OCI-LY7 (cell line): Measurements from ENCODE around the gene PILRB. TPM values are rescaled to one million over a fixed set of nuclear protein-coding genes. Genes with fewer than 3 reads are reported as not detected.
"Not testable (repeated sequence)": the region's sequence is repeated elsewhere in the genome, so short reads cannot be mapped to it uniquely, and the experiment has no call there.

ENCODE experiments used
- BruUV-seq: library from RNA; stranded (reverse); fragments of 400-500 nt; replicated peaks from 2 replicates; lab custom pipeline; 2021; lab: Mats Ljungman, UMichigan
- CTCF ChIA-PET: fragments of 300-600 bp; sonication (Branson Sonifier 250); formaldehyde crosslinking; loops from one replicate; lab custom pipeline; 2022; ENCODE audit warnings: antibody characterized with exemption; ENCODE audit not compliant: unreplicated experiment; lab: Charles Lee
- POLR2A ChIA-PET: fragments of 300-600 bp; sonication (Branson Sonifier 250); formaldehyde crosslinking; loops from one replicate; lab custom pipeline; 2022; ENCODE audit warnings: antibody characterized with exemption; lab: Charles Lee
- DNase-seq: peaks from one replicate; pipeline ENCODE4 v3.0.0-alpha.2; 2015; ENCODE audit warnings: low spot score
- H2AFZ ChIP-seq: fragments of 200-600 bp; sonication (generic), shearing (Covaris generic); 2 replicates; pipeline ENCODE4 v1.6.1; 2014; ENCODE audit warnings: mild to moderate bottlenecking, antibody characterized with exemption, low read length, moderate library complexity
- H3K27ac ChIP-seq: fragments of 200-600 bp; sonication (generic); 2 replicates; pipeline ENCODE4 v1.5.1; 2014; ENCODE audit warnings: mixed run types, low read depth, mild to moderate bottlenecking, moderate library complexity, low read length, inconsistent platforms; ENCODE audit not compliant: poor library complexity, severe bottlenecking
- H3K36me3 ChIP-seq: fragments of 200-600 bp; sonication (generic); 2 replicates; pipeline ENCODE4 v1.6.1; 2014; ENCODE audit warnings: mild to moderate bottlenecking, antibody characterized with exemption, low read length, moderate library complexity, mixed read lengths; ENCODE audit not compliant: insufficient read depth
- H3K4me1 ChIP-seq: fragments of 200-600 bp; sonication (generic); 2 replicates; pipeline ENCODE4 v1.5.1; 2014; ENCODE audit warnings: mild to moderate bottlenecking, low read length; ENCODE audit not compliant: insufficient read depth, poor library complexity, severe bottlenecking
- H3K4me2 ChIP-seq: fragments of 200-600 bp; sonication (generic); 2 replicates; pipeline ENCODE4 v1.6.1; 2014; ENCODE audit warnings: mild to moderate bottlenecking, low read length
- H3K4me3 ChIP-seq: fragments of 200-600 bp; sonication (generic); 2 replicates; pipeline ENCODE4 v1.5.1; 2014; ENCODE audit warnings: mild to moderate bottlenecking, low read depth, low read length; ENCODE audit not compliant: poor library complexity, severe bottlenecking
- H3K79me2 ChIP-seq: fragments of 200-600 bp; sonication (generic); 2 replicates; pipeline ENCODE4 v1.6.1; 2016; ENCODE audit warnings: low read depth, mild to moderate bottlenecking, low read length, moderate library complexity, mixed read lengths; ENCODE audit not compliant: insufficient read depth
- H3K9me2 ChIP-seq: fragments of 200-600 bp; sonication (generic); 2 replicates; pipeline ENCODE4 v1.6.1; 2016; ENCODE audit warnings: mild to moderate bottlenecking, low read length, mixed read lengths; ENCODE audit not compliant: insufficient read depth
- H3K9me3 ChIP-seq: fragments of 200-600 bp; sonication (generic); 2 replicates; pipeline ENCODE4 v1.6.1; 2014; ENCODE audit warnings: mild to moderate bottlenecking, mixed run types, low read length, mixed read lengths
- H4K20me1 ChIP-seq: fragments of 200-600 bp; sonication (generic); 2 replicates; pipeline ENCODE4 v1.6.1; 2014; ENCODE audit warnings: mild to moderate bottlenecking, antibody characterized with exemption, low read length, moderate library complexity, mixed read lengths; ENCODE audit not compliant: insufficient read depth
- EZH2phosphoT487 ChIP-seq: fragments of 200-600 bp; sonication (generic); IDR thresholded peaks from 2 replicates; pipeline ENCODE4 v1.6.1; 2018; ENCODE audit warnings: low read depth, borderline replicate concordance, mild to moderate bottlenecking, mixed run types, antibody characterized with exemption, low read length, moderate library complexity, mixed read lengths
- intact Hi-C: fragments of 100-400 bp; cut with micrococcal nuclease; formaldehyde crosslinking; loops from one replicate; pipeline ENCODE4 v1.10.0; 2022; ENCODE audit not compliant: unreplicated experiment
- total RNA-seq, 2 experiments: library from RNA; depleted of rRNA in 1 of 2; stranded (reverse); fragments of >200 nt in 1 of 2; shearing (Covaris generic) in 1 of 2; gene quantifications; 2 replicates each; pipeline ENCODE4 v1.2.3, GENCODE V29; 2014 to 2022
- TF ChIP-seq, protein P1 (sequence below): fragments of 200-600 bp; sonication (generic); conservative IDR thresholded peaks from 2 replicates; pipeline ENCODE4 v1.5.1; 2014; ENCODE audit warnings: mild to moderate bottlenecking, antibody characterized with exemption, low read length, moderate library complexity, mixed read lengths

PILRB gene
- total RNA-seq, 2 experiments from 2014 or later: 95.0 to 102 TPM

DNA sequence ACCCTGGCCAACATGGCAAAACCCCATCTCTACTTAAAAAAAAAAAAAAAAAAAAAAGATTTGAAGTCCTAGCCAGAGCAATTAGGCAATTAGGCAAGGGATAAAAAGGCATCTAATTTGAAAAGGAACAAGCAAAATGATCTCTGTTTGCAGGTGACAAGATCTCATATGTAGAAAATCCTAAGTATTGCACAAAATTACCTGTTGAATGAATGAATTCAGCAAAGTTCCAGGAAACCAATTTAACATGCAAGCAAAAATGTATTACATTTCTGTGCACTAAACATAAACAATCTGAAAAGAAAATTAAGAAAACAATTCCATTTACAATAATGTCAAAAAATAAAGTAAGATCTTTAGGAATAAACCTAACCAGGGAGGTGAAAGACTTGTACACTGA lies 5.2 kb downstream of the PILRB start:
- no peak for TF ChIP-seq EZH2phosphoT487
- TF ChIP-seq, protein P1, sequence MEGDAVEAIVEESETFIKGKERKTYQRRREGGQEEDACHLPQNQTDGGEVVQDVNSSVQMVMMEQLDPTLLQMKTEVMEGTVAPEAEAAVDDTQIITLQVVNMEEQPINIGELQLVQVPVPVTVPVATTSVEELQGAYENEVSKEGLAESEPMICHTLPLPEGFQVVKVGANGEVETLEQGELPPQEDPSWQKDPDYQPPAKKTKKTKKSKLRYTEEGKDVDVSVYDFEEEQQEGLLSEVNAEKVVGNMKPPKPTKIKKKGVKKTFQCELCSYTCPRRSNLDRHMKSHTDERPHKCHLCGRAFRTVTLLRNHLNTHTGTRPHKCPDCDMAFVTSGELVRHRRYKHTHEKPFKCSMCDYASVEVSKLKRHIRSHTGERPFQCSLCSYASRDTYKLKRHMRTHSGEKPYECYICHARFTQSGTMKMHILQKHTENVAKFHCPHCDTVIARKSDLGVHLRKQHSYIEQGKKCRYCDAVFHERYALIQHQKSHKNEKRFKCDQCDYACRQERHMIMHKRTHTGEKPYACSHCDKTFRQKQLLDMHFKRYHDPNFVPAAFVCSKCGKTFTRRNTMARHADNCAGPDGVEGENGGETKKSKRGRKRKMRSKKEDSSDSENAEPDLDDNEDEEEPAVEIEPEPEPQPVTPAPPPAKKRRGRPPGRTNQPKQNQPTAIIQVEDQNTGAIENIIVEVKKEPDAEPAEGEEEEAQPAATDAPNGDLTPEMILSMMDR: no peak
- intact Hi-C loops: no loop called here
- POLR2A ChIA-PET: no interaction called here
- Histone ChIP-seq H3K9me2 (no peaks in the 10 kb centered on the region), H3K4me1 (peaks cover 39% of the 10 kb centered on the region), H3K4me2 (no peak overlapping the region), H3K36me3 (peaks cover 85% of the 10 kb centered on the region), H3K27ac (no peak overlapping the region), H3K4me3 (no peak overlapping the region), H4K20me1 (no peaks in the 10 kb centered on the region), H3K9me3 (no peaks in the 10 kb centered on the region), H2AFZ (no peak overlapping the region), H3K79me2 (no peaks in the 10 kb centered on the region)
- no peak for DNase-seq
- BruUV-seq: no TSS peak
- CTCF ChIA-PET: no interaction called here

DNA sequence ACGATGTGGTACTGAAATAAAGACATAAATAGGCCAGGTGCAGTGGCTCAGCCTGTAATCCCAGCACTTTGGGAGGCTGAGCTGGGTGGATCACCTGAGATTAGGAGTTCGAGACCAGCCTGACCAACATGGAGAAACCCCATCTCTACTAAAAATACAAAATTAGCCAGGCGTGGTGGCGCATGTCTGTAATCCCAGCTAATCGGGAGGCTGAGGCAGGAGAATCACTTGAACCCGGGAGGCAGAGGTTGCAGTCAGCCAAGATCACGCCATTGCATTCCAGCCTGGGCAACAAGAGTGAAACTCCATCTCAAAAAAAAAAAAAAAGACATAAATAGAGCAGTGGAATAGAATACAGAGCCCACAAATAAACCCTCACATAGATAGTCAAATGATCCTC lies 5.9 kb downstream of the PILRB start:
- H3K79me2 ChIP-seq, H3K4me3 ChIP-seq, POLR2A ChIA-PET, H2AFZ ChIP-seq, H3K27ac ChIP-seq, H3K9me3 ChIP-seq, CTCF ChIA-PET, H3K4me2 ChIP-seq, H4K20me1 ChIP-seq, BruUV-seq, H3K9me2 ChIP-seq, intact Hi-C loops, DNase-seq: not testable (repeated sequence)
- Histone ChIP-seq H3K4me1 (peaks cover 39% of the 10 kb centered on the region), H3K36me3 (peaks cover 85% of the 10 kb centered on the region)

- intact Hi-C loops: no loop called here
- no peak for DNase-seq
- Histone ChIP-seq H3K9me3 (no peaks in the 10 kb centered on the region), H3K4me1 (peaks cover 45% of the 10 kb centered on the region), H3K9me2 (no peaks in the 10 kb centered on the region), H4K20me1 (no peaks in the 10 kb centered on the region), H2AFZ (no peak overlapping the region), H3K79me2 (no peaks in the 10 kb centered on the region), H3K4me3 (no peak overlapping the region), H3K27ac (no peak overlapping the region), H3K4me2 (no peak overlapping the region), H3K36me3 (peaks cover 79% of the 10 kb centered on the region)
- ChIA-PET CTCF (no interaction called here), POLR2A (interaction anchor here (0.6 to 1.5 kb wide), 2 partner anchors 17 to 1507 kb away, joined by 4 read pairs; no protein-coding TSS in a partner anchor)
- BruUV-seq: no TSS peak
- TF ChIP-seq, protein P1: no peak
- no peak for TF ChIP-seq EZH2phosphoT487
Observed at GRCh38 chr7:100364480-100364879, 6.6 kb downstream of the PILRB start.

GRCh38 chr7:100365998-100366367 lies 8.1 kb downstream of the PILRB start:
- DNase-seq, H3K27ac ChIP-seq, H4K20me1 ChIP-seq, intact Hi-C loops, BruUV-seq, H3K4me3 ChIP-seq, H3K9me3 ChIP-seq, H3K9me2 ChIP-seq, H3K79me2 ChIP-seq, CTCF ChIA-PET, H2AFZ ChIP-seq: not testable (repeated sequence)
- Histone ChIP-seq H3K4me2 (peak overlapping the region; percentile 18; the same call in 1 of the 2 replicates), H3K4me1 (peaks cover 59% of the 10 kb centered on the region), H3K36me3 (peaks cover 65% of the 10 kb centered on the region)
- POLR2A ChIA-PET: interaction anchor here (1.5 kb wide), 1 partner anchor 19 kb away, joined by 4 read pairs; no protein-coding TSS in a partner anchor
